RWPE1 (cell line): ENCODE measurements around the gene CREB5.

ENCODE experiments used
- CTCF ChIA-PET: fragments of 350-600 bp; sonication (Branson Sonifier 250); formaldehyde crosslinking; extraction: SDS; loops from one replicate; lab custom pipeline; 2021; lab: Yijun Ruan, JAX
- POLR2A ChIA-PET: fragments of 400-600 bp; formaldehyde crosslinking; extraction: SDS; loops from one replicate; lab custom pipeline; 2020; ENCODE audit warnings: antibody characterized with exemption; ENCODE audit not compliant: low non-redundant PET; lab: Yijun Ruan, JAX
- DNase-seq: peaks from one replicate; pipeline ENCODE4 v3.0.0; 2012; ENCODE audit warnings: low spot score
- H3K27ac ChIP-seq: fragments of 450-650 bp; 2 replicates; pipeline ENCODE4 v1.5.1; 2017
- TF ChIP-seq, protein P1 (sequence below): fragments of 450-650 bp; conservative IDR thresholded peaks from 2 replicates; pipeline ENCODE4 v1.5.1; 2017; ENCODE audit warnings: low read depth, mild to moderate bottlenecking

Gene CREB5

DNA sequence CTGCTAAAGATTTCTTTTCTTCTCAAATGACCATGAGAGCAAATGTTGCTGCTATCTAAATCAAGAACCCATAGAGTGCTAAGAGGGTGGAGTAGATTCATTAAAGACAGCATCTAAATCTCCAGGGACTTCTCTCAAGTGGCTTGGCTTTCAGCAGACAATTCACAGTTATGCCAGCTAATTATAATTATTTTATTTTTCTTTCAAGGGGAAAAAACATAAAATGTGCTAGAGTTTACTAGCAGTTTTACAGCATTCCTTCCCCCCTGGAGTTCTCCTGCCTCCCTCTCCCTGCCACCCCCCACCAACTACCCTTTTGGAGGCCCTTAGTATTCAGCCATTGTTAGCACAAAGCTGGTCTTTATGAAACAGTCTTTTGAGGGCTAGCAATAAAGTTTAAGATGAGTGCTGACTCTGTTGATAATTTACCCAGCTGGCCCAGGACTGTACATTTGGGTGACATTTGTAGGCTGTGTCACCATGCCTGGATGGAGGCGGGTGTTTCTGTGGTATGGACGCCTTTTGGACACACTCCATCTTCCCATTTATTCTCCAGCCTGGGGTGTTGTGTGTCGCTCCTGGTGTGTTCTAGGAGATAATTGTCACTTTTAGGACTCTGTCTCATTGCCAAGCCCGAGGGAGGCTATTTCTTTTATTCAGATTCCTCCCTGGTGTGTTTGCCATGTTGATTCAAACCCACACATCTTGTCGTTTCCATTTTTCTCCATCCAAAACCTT lies 160.2 kb downstream of the CREB5 start:
- H3K27ac ChIP-seq, result no peak overlapping the region
- CTCF ChIA-PET, result no interaction called here
- POLR2A ChIA-PET, result no interaction called here
- TF ChIP-seq, protein P1, sequence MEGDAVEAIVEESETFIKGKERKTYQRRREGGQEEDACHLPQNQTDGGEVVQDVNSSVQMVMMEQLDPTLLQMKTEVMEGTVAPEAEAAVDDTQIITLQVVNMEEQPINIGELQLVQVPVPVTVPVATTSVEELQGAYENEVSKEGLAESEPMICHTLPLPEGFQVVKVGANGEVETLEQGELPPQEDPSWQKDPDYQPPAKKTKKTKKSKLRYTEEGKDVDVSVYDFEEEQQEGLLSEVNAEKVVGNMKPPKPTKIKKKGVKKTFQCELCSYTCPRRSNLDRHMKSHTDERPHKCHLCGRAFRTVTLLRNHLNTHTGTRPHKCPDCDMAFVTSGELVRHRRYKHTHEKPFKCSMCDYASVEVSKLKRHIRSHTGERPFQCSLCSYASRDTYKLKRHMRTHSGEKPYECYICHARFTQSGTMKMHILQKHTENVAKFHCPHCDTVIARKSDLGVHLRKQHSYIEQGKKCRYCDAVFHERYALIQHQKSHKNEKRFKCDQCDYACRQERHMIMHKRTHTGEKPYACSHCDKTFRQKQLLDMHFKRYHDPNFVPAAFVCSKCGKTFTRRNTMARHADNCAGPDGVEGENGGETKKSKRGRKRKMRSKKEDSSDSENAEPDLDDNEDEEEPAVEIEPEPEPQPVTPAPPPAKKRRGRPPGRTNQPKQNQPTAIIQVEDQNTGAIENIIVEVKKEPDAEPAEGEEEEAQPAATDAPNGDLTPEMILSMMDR, result no peak
- DNase-seq, result no peak

DNA sequence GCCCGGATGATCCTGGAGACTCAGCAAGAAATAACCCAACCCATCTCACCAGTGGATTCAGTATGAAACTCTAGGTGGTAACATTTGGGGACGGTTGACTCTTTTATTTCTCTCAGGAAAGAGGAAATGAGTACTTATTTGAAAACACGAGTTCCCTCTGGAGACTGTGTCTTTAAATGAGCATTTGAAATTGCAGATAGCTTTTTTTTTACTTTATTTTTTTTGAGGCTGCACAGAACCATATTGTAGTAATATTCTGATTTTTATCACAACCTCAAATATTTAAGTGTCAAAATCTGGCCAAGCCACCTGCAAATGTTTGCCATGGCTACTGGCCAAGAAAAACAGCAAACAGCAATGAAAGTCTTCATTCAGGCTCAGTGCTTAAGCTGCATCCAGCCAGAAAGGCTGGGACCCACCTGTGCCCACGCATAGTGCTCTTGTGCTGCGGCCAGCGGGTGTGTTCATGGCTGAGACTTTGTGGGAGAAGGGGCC lies 160.8 kb downstream of the CREB5 start:
- ChIA-PET POLR2A (no interaction called here), CTCF (no interaction called here)
- TF ChIP-seq, protein P1, result no peak
- DNase-seq, result no peak
- peak overlapping the region; percentile 27; the same call in 1 of the 2 replicates for H3K27ac ChIP-seq

DNA sequence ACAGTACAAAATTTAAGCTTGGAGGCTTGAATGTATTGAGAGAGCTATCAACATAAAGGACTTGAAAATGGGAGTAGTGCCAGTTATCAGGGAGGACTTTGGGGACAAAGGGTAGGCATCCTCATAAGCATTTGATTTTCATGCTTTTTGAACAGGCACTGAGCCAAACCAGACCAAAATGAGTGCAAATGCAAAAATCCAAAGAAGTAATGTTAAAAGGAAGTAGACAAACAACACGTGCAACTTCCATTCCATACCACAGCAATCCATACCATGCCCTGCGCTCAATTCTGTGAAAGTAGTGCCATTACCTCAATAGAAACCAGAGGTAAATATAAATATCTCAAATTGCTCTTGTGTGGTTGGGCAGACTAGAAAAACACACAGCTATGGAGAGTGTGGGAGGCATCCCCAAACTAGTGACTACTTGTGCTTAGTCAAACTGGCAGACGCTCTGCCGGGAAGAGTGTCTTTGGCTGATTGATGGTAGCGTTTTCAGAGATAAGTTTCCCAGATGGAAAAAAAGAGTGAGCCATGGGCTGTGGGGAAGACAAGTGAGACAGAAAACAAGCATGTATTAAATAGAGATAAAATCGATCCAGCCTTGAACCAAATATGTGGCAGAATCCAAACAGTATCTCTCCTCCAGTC lies 161.5 kb downstream of the CREB5 start:
- no peak for DNase-seq
- CTCF ChIA-PET, result no interaction called here
- peak overlapping the region; percentile 27; the same call in 1 of the 2 replicates for H3K27ac ChIP-seq
- POLR2A ChIA-PET, result no interaction called here
- TF ChIP-seq, protein P1, result no peak

DNA sequence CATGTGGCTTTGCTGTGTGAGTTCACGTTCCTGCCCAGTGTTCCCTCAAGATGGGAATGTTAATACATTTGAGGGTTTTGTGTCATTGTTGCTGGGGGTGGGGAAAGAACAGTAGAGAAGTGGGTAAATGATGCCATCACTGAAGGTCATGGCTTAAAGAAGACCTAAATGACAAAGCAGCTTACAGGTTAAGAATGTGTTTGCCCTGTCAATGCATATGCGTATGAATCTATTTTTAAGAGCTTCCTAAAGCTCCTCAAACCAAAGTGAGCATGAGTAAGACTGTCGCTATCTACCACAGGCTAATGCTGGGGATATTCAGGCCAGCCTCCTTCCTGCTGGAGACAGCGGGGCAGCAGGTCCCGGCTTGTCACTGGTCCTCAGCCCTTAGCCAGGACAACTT lies 162.9 kb downstream of the CREB5 start:
- TF ChIP-seq, protein P1, result no peak
- DNase-seq, result peak; percentile 20
- ChIA-PET POLR2A (no interaction called here), CTCF (no interaction called here)
- no peak overlapping the region for H3K27ac ChIP-seq

DNA sequence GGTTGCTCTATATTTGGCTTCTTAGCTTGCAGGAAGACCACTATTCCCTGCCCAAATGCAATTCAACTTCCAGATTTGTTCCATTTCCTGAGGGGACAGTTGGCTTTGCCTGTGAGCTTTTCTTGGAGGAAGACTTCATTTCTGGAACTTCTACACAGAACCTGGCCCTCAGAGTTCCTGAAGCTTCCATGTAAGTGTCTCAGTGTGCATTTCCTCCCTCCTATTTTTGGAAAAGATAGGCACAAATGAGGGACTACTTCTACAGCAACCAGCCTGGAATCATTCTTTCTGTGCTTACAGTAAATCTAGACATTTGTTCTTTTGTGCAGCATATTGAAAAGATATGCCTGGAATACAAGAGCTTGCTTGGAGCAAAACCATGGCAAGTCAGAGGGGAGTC lies 164.3 kb downstream of the CREB5 start:
- no peak overlapping the region for H3K27ac ChIP-seq
- ChIA-PET POLR2A (no interaction called here), CTCF (interaction anchor here (0.7 to 0.8 kb wide), 2 partner anchors 15 to 98 kb away, joined by 3 read pairs; no protein-coding TSS in a partner anchor)
- TF ChIP-seq, protein P1, result no peak
- DNase-seq, result no peak

DNA sequence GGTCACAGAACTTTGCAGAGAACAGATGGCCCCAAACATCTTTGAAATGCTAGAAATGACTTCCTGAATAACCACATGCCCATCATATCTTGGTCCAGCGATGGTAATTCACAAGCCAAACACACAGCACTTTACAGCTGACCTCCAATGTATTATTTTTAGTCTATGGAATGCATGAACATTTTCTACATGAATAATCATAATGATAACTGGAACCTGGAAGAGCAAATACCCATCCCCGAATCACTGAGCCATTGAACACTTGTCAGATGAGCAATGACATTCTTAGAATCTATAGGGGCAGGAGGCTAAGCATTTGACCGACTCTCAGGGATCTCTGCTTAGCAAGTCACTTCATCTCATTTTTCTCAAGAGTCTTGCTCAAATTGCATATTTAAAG lies 167.3 kb downstream of the CREB5 start:
- ChIA-PET POLR2A (no interaction called here), CTCF (no interaction called here)
- TF ChIP-seq, protein P1, result no peak
- no peak for DNase-seq
- no peak overlapping the region for H3K27ac ChIP-seq
